Omental fat pad (tissue), 4 donors: Measurements from ENCODE around the gene E2F6. TPM values are rescaled to one million over a fixed set of nuclear protein-coding genes. Genes with fewer than 3 reads are reported as not detected.

Source experiments
- ATAC-seq: fragments of 150-250 bp; one replicate; pipeline ENCODE4 v1.9.1; 2016; ENCODE audit warnings: mild to moderate bottlenecking, moderate library complexity; ENCODE audit not compliant: low FRiP score
- DNase-seq: peaks from one replicate; pipeline ENCODE4 v3.0.0-alpha.2; 2019; ENCODE audit warnings: low spot score
- CTCF ChIP-seq, 3 donors: fragments of 450-650 bp; IDR thresholded peaks; one replicate each; pipeline ENCODE4 v1.5.1; 2016 to 2017; ENCODE audit warnings: antibody characterized with exemption in 3 of 3, mild to moderate bottlenecking in 3 of 3, moderate library complexity in 2 of 3
- total RNA-seq, 4 donors: library from RNA; depleted of rRNA; stranded (reverse); fragments of >200 nt; gene quantifications; one replicate each; pipeline ENCODE4 v1.1.0, GENCODE V29; 2016

The E2F6 gene
- total RNA-seq, 4 donors from 2014 or later = 14.5 to 32.8 (median 25.8) TPM

DNA sequence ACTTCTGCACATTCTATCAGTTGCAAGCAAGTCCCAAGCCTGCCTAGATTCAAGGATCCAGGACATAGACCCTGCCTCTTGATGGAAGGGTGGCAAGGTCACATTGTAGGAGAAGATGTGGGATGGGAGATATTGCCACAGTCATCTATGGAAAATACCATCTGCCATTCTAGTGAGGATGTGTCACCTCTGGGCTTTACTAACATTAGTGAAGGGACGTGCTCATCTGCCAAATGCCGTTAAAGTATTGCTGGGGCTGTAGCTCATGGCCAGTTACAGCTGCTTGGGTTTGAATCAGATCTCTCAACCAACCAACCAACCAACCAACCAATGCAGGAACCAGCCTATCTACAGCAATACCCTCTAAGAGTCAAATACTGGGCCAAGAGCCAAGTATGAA, 49.0 kb downstream of the E2F6 start:
- TF ChIP-seq CTCF (IDR thresholded peaks at IDR 0.05) = no peak
- DNase-seq (no peak), ATAC-seq (no peak)

GRCh38 chr2:11416186-11416585, 49.8 kb downstream of the E2F6 start:
- DNase-seq (no peak), ATAC-seq (no peak)
- TF ChIP-seq CTCF (IDR thresholded peaks at IDR 0.05) = no peak

DNA sequence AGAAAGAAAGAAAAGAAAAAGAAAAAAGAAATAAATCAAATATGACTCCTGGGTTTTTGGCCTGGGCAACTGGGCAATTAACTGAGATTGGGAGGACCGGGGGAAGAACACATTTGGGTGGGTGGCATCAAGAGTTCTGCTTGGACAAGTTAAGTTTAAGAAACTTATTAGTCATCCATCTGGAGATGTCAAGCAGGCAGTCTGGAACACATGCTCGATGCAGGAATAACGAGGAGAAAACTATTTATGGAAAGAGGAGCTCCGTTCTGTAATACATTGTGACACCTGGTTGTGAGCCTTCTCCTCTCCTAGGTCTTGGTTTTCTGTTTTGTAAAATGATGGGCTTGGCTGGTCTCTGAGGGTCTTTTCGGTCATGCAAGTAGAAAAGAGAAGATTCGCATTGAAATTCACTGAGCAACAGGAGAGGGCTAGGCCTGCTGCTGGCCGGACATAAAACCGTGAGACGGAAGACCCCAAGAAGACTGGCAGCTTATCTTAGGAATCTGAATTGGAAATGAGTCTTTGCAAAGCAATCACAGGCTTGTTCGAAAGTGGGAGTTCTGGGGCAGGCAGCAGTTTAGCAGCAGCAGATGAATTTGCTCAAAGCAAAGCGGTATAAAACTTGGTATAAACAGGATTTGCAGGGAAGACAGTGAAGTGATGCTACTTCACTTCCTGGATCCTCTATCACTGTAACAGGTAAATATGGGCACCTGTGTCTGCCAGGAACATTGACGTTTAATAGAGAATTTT, 51.4 kb downstream of the E2F6 start:
- no peak for TF ChIP-seq CTCF (IDR thresholded peaks at IDR 0.05)
- no peak for ATAC-seq

DNA sequence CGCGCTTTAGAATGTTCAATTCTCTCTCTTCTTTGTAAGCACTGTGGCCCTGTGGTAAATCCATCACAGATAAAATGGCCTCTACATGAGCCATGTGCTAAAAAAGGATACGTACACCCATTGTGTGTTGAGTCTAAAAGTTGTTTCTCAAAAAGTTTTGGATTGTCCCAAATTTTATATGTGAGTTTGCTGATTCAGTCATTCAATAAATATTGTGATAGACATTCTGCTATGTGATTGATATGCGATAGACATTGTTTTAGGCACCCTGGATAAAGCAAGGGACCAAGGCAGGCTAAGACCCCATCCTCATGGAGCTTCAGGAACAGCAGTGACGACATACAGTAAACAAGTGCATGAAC, 53.5 kb downstream of the E2F6 start:
- no peak for ATAC-seq
- DNase-seq = no peak
- TF ChIP-seq CTCF (IDR thresholded peaks at IDR 0.05) = no peak

More for the DNA sequence above, 51.4 kb downstream of the E2F6 start:
- no peak for DNase-seq

DNA sequence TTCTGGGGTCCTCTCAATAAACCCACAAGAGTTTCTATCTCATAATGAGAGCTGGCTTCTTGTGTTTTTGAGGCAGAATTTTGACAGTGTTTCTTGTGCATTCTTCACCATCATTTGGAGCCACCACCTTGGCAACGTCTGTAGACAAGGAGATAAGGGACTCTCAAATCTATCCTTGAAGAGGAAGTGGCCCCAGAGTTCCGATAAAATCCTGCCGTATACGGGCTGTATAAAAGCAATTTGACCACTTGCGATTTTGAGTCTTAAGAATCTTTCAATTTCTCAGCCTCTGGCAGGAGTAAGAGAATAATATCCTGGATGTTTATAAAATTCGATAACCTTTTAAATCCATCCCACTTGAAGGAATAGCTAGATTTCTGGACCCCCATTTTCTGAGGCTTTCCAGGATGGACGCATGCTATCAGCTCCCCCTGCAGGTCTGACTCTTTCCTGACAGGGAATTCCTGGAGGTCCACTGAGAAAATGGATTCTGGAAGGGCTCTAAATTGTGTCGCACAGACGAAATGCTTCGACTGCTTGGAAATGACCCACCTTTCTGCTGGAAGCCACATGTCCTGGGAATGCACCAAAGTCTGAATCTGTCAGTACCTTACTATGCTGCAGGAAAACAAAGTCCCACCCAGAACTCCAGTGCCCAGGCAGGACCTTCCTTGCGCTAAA, 54.1 kb downstream of the E2F6 start:
- DNase-seq (no peak), ATAC-seq (no peak)
- TF ChIP-seq CTCF (IDR thresholded peaks at IDR 0.05) = peak in 1 of 3 donors; percentile 76

DNA sequence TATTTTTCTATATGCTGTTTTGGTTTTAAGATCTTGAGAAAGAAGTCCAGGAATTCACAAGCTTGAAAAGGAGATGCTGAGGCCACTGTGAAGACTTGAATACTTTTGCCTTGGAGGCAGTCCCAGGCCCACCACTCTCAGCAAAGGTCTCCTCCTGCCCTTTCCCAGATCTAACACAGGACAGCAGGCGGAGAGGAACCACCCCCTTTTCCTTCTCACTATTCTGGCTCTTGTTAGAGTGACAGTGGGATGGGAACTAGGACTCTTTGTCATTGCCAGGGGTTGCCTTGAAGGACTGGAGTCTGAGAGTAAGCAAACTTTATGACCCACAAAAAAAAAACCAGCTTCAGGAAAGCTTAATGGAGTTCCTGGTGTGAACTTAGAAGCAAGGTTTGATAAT, 54.7 kb downstream of the E2F6 start:
- DNase-seq (no peak), ATAC-seq (no peak)
- no peak for TF ChIP-seq CTCF (IDR thresholded peaks at IDR 0.05)

DNA sequence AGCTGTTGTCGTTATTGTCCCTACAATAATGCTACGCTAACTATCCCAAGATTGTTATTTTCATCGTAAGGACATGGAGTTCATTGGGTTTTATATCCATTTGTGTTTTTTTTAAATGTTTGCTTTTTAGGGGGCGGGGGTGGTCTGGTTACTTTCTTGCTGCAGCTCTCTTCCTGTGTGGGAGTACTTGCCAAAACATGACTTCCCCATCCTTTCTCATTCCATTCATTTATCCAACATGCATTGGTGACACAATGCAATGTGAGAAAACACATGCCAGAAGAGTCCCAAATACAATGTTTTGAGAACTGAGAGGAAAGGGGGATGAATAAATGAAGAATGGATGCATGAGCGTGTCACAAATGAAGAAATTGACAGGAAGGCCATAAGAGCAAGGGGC, 55.9 kb downstream of the E2F6 start:
- ATAC-seq = no peak
- TF ChIP-seq CTCF (IDR thresholded peaks at IDR 0.05) = no peak
- DNase-seq = no peak
